IMR-90 (cell line): ENCODE measurements around the gene KCNJ1. TPM values are rescaled to one million over a fixed set of nuclear protein-coding genes. Genes with fewer than 3 reads are reported as not detected.

Experiments
- ATAC-seq: fragments of 200-7000 bp; cut with Tn5 transposase; 2 replicates; pipeline ENCODE4 v1.9.1; 2020; ENCODE audit warnings: low read depth, mild to moderate bottlenecking, moderate library complexity
- BruUV-seq: library from RNA; stranded (reverse); fragments of 400-500 nt; replicated peaks from 2 replicates; lab custom pipeline; 2021; lab: Mats Ljungman, UMichigan
- CTCF ChIA-PET: fragments of 300-600 bp; formaldehyde crosslinking; extraction: SDS; loops from one replicate; lab custom pipeline; 2021; ENCODE audit warnings: antibody characterized with exemption; lab: Yijun Ruan, JAX
- POLR2A ChIA-PET: fragments of 300-600 bp; sonication (Branson Sonifier 250); formaldehyde crosslinking; loops from one replicate; lab custom pipeline; 2022; ENCODE audit warnings: antibody characterized with exemption; ENCODE audit not compliant: unreplicated experiment; lab: Charles Lee
- DNase-seq: peaks from one replicate; pipeline ENCODE4 v3.0.0; 2013
- H2AFZ ChIP-seq: replicated peaks from 2 replicates; pipeline ENCODE3; 2013; ENCODE audit warnings: low read length, mild to moderate bottlenecking; ENCODE audit not compliant: poor library complexity
- H2AK5ac ChIP-seq: 2 replicates; pipeline ENCODE4 v1.6.1; 2013; ENCODE audit warnings: low read depth, low read length, inconsistent platforms
- H2AK9ac ChIP-seq: replicated peaks from 2 replicates; pipeline ENCODE3; 2013; ENCODE audit warnings: mild to moderate bottlenecking, low read depth, low read length, moderate library complexity; ENCODE audit not compliant: poor library complexity
- H2BK120ac ChIP-seq: 2 replicates; pipeline ENCODE4 v1.6.1; 2013; ENCODE audit warnings: low read depth, low read length, inconsistent platforms
- H2BK15ac ChIP-seq: 3 replicates; pipeline ENCODE4 v1.6.1; 2013; ENCODE audit warnings: low read depth, low read length, inconsistent platforms
- H2BK20ac ChIP-seq: 2 replicates; pipeline ENCODE4 v1.6.1; 2013; ENCODE audit warnings: low read depth, mild to moderate bottlenecking, inconsistent platforms, low read length, moderate library complexity
- H2BK5ac ChIP-seq: 2 replicates; pipeline ENCODE4 v1.6.1; 2013; ENCODE audit warnings: mild to moderate bottlenecking, low read depth, low read length, inconsistent platforms; ENCODE audit not compliant: poor library complexity, severe bottlenecking
- H3K14ac ChIP-seq: replicated peaks from 2 replicates; pipeline ENCODE4 v1.6.1; 2013; ENCODE audit warnings: low read depth, low read length, inconsistent platforms
- H3K18ac ChIP-seq: 2 replicates; pipeline ENCODE4 v1.6.1; 2013; ENCODE audit warnings: low read depth, low read length, control low read depth
- H3K23ac ChIP-seq: 2 replicates; pipeline ENCODE4 v1.6.1; 2013; ENCODE audit warnings: low read depth, low read length, inconsistent platforms
- H3K27ac ChIP-seq: 2 replicates; pipeline ENCODE4 v1.5.1; 2013; ENCODE audit warnings: mild to moderate bottlenecking, control low read depth, low read length; ENCODE audit not compliant: insufficient read depth
- H3K27me3 ChIP-seq: 2 replicates; pipeline ENCODE4 v1.6.1; 2013; ENCODE audit warnings: low read length; ENCODE audit not compliant: control insufficient read depth, insufficient read depth
- H3K36me3 ChIP-seq: 2 replicates; pipeline ENCODE4 v1.6.1; 2013; ENCODE audit warnings: low read length, mixed read lengths; ENCODE audit not compliant: control insufficient read depth, insufficient read depth
- H3K4ac ChIP-seq: 2 replicates; pipeline ENCODE4 v1.6.1; 2013; ENCODE audit warnings: low read depth, low read length, inconsistent platforms
- H3K4me1 ChIP-seq: 2 replicates; pipeline ENCODE4 v1.6.1; 2013; ENCODE audit warnings: low read length, mixed read lengths; ENCODE audit not compliant: control insufficient read depth, insufficient read depth
- H3K4me2 ChIP-seq: 2 replicates; pipeline ENCODE4 v1.6.1; 2013; ENCODE audit warnings: low read depth, mild to moderate bottlenecking, control low read depth, low read length, moderate library complexity
- H3K4me3 ChIP-seq: 2 replicates; pipeline ENCODE4 v1.5.1; 2013; ENCODE audit warnings: low read depth, mild to moderate bottlenecking, control low read depth, low read length, moderate library complexity; ENCODE audit not compliant: insufficient read depth
- H3K56ac ChIP-seq: 2 replicates; pipeline ENCODE4 v1.6.1; 2013; ENCODE audit warnings: low read length, inconsistent platforms; ENCODE audit not compliant: insufficient read depth; ENCODE audit errors: extremely low read depth
- H3K79me1 ChIP-seq, 2 experiments: 2 replicates each; pipeline ENCODE4 v1.6.1; 2013; ENCODE audit warnings: low read length in 2 of 2, inconsistent platforms in 1 of 2, low read depth in 1 of 2
- H3K9ac ChIP-seq: 2 replicates; pipeline ENCODE4 v1.6.1; 2013; ENCODE audit warnings: low read depth, low read length, control low read depth
- H3K9me1 ChIP-seq: 2 replicates; pipeline ENCODE4 v1.6.1; 2013; ENCODE audit warnings: low read length, inconsistent platforms; ENCODE audit not compliant: insufficient read depth
- H3K9me3 ChIP-seq: 2 replicates; pipeline ENCODE4 v1.6.1; 2013; ENCODE audit warnings: low read length; ENCODE audit not compliant: control insufficient read depth, insufficient read depth
- H4K20me1 ChIP-seq: 2 replicates; pipeline ENCODE4 v1.6.1; 2013; ENCODE audit warnings: low read length, inconsistent platforms; ENCODE audit not compliant: insufficient read depth
- H4K5ac ChIP-seq: 2 replicates; pipeline ENCODE4 v1.6.1; 2013; ENCODE audit warnings: mild to moderate bottlenecking, low read depth, low read length, control low read depth
- H4K8ac ChIP-seq, 2 experiments: 2 replicates each; pipeline ENCODE4 v1.6.1; 2013; ENCODE audit warnings: low read depth in 2 of 2, low read length in 2 of 2, control low read depth in 1 of 2, inconsistent platforms in 1 of 2
- H4K91ac ChIP-seq: 2 replicates; pipeline ENCODE4 v1.6.1; 2013; ENCODE audit warnings: low read depth, low read length, inconsistent platforms; ENCODE audit not compliant: insufficient read depth
- FOS ChIP-seq: fragments of 150-350 bp; IDR thresholded peaks from 2 replicates; pipeline ENCODE4 v1.6.1; 2016; ENCODE audit warnings: low read depth, low read length
- WGBS, 2 experiments: methylation state at CpG; one replicate each; pipeline versions ENCODE4 v1.1.5 to v1.1.7; 2013; ENCODE audit warnings: missing lambda C conversion rate in 2 of 2; ENCODE audit not compliant: insufficient read length in 1 of 2; ENCODE audit errors: extremely low coverage in 2 of 2; 5-methylcytosine and 5-hydroxymethylcytosine counted together
- dilution Hi-C: fragments of 300-500 bp; cut with HindIII; formaldehyde crosslinking; loops from one replicate; pipeline ENCODE4 v1.14.3; 2018; ENCODE audit warnings: low sequenced_read_pairs; ENCODE audit not compliant: unreplicated experiment
- in situ Hi-C: fragments of 300-500 bp; cut with MboI; formaldehyde crosslinking; loops from 3 replicates; pipeline ENCODE4 v1.14.3; 2019; ENCODE audit warnings: low sequenced_read_pairs, inconsistent platforms, mixed read lengths
- intact Hi-C: fragments of 100-400 bp; cut with micrococcal nuclease; formaldehyde crosslinking; loops from 2 replicates; pipeline ENCODE4 v1.10.0; 2022
- polyA plus RNA-seq, 3 experiments: library from polyadenylated mRNA; depleted of rRNA; stranded (reverse); fragments of >200 nt; gene quantifications; 2 replicates each; pipeline ENCODE4 v1.2.3, GENCODE V29; 2012; ENCODE audit warnings: low replicate concordance in 1 of 3
- total RNA-seq: library from RNA; depleted of rRNA; stranded (reverse); fragments of >200 nt; gene quantifications from 2 replicates; pipeline ENCODE4 v1.2.3, GENCODE V29; 2012

The KCNJ1 gene
- total and polyA plus RNA-seq, 2 of the 4 experiments (the other 2 are of a cell fraction), result not detected

GRCh38 chr11:128837627-128838026 is 29.5 kb downstream of the KCNJ1 start:
- Histone ChIP-seq H3K9me3 (no peaks in the 10 kb centered on the region; the same call in 1 of the 2 replicates), H3K14ac (no peak overlapping the region), H3K79me1 (no peaks in the 10 kb centered on the region), H3K18ac (no peak overlapping the region), H4K5ac (no peak overlapping the region), H3K4me3 (no peak overlapping the region), H3K56ac (no peak overlapping the region), H4K20me1 (no peaks in the 10 kb centered on the region), H3K27me3 (peaks cover 39% of the 10 kb centered on the region), H3K9ac (no peak overlapping the region), H2BK5ac (no peak overlapping the region), H2AFZ (no peak overlapping the region), H3K9me1 (no peaks in the 10 kb centered on the region), H4K91ac (no peak overlapping the region), H2BK20ac (no peak overlapping the region), H4K8ac (no peak overlapping the region), H3K36me3 (no peaks in the 10 kb centered on the region), H3K4me1 (no peaks in the 10 kb centered on the region), H3K23ac (no peak overlapping the region), H2BK15ac (no peak overlapping the region), H2AK5ac (no peak overlapping the region), H2BK120ac (no peak overlapping the region), H3K4ac (no peak overlapping the region), H3K27ac (no peak overlapping the region), H3K4me2 (no peak overlapping the region), H2AK9ac (no peak overlapping the region)
- dilution Hi-C loops, result loop anchor here (25.0 kb wide), 1 partner anchor 650 kb away; no protein-coding TSS in a partner anchor
- POLR2A ChIA-PET, result no interaction called here
- ATAC-seq, result no peak
- in situ Hi-C loops, result loop anchor here (10.0 kb wide), 1 partner anchor 553 kb away; no protein-coding TSS in a partner anchor
- BruUV-seq, result no TSS peak
- no CpG with 5 or more reads among the region's 4 CpGs for WGBS, 2 experiments
- CTCF ChIA-PET, result no interaction called here
- intact Hi-C loops, result loop anchor here (10.0 kb wide), 1 partner anchor 313 kb away; no protein-coding TSS in a partner anchor
- no peak for DNase-seq
- TF ChIP-seq FOS, result no peak
